Stomach (tissue), 4 donors: ENCODE results near the gene ARSG.

Source experiments
- CTCF ChIP-seq, 7 experiments: fragments of 450-650 bp in 4 of 7; fragments of 200-600 bp in 3 of 7; sonication (generic) in 3 of 7; IDR thresholded peaks; one replicate each; pipeline ENCODE4 v1.5.1; 2016 to 2019; ENCODE audit warnings: antibody characterized with exemption in 7 of 7, control low read depth in 2 of 7, mild to moderate bottlenecking in 1 of 7
- EP300 ChIP-seq: sonication (generic); formaldehyde crosslinking; IDR thresholded peaks from one replicate; pipeline ENCODE4 v1.6.1; 2017; ENCODE audit warnings: antibody characterized with exemption
- POLR2A ChIP-seq, 4 donors: fragments of 450-650 bp; IDR thresholded peaks; one replicate each; pipeline ENCODE4 v1.6.1; 2016; ENCODE audit warnings: antibody characterized with exemption in 4 of 4, control low read depth in 2 of 4, mild to moderate bottlenecking in 1 of 4, moderate library complexity in 1 of 4
- POLR2AphosphoS5 ChIP-seq, 3 donors: sonication (generic); formaldehyde crosslinking; IDR thresholded peaks; one replicate each; pipeline ENCODE4 v1.6.1; 2016; ENCODE audit warnings: antibody characterized with exemption in 3 of 3

GRCh38 chr17:68352041-68352440 lies 60.7 kb downstream of the ARSG start:
- no peak for TF ChIP-seq POLR2A (IDR thresholded peaks at IDR 0.05)
- TF ChIP-seq CTCF (IDR thresholded peaks at IDR 0.05): no peak
- TF ChIP-seq POLR2AphosphoS5 (IDR thresholded peaks at IDR 0.05): no peak
- no peak for TF ChIP-seq EP300
